ENCODE data around the gene MGAT3. TPM values are rescaled to one million over a fixed set of nuclear protein-coding genes. Genes with fewer than 3 reads are reported as not detected.
A peak's percentile ranks its signal among the peaks of the same experiment; 100 is the strongest.

Gene MGAT3
- total and polyA plus RNA-seq, 2 of the 8 experiments (the other 6 are each of a cell fraction or from before 2014, with no cell fraction given): 4.3 to 9.2 TPM

GRCh38 chr22:39449708-39450107, 7.1 kb upstream of the MGAT3 start:
- no peak overlapping the region for H2AFZ ChIP-seq (ENCODE audit: low read length)
- H3K27me3 ChIP-seq (replicated peaks in 1 of 4; ENCODE audit: control insufficient read depth in 3 of 4, extremely low read depth in 1 of 4, insufficient read depth in 3 of 4, low read length in 3 of 4): no peaks in the 10 kb centered on the region; a peak in 3 of 7 replicates
- FAIRE-seq: no peak
- H3K79me1 ChIP-seq (ENCODE audit: low read depth, low read length): no peaks in the 10 kb centered on the region; the same call in 1 of the 2 replicates
- no peaks in the 10 kb centered on the region for H4K20me1 ChIP-seq (replicated peaks in 1 of 2; ENCODE audit: control insufficient read depth in 1 of 2, insufficient read depth in 2 of 2, low read length in 2 of 2)
- no peak overlapping the region for H2BK120ac ChIP-seq (replicated peaks; ENCODE audit: low read depth, low read length)
- H4K5ac ChIP-seq (ENCODE audit: insufficient read length, low read depth, low read length): no peak overlapping the region
- H3K14ac ChIP-seq (ENCODE audit: insufficient read length): no peak overlapping the region
- no peak overlapping the region for H3K4me3 ChIP-seq (ENCODE audit: extremely low read depth in 1 of 4, insufficient read depth in 2 of 4, low read depth in 3 of 4, low read length in 4 of 4)
- H4K8ac ChIP-seq (ENCODE audit: extremely low read depth, insufficient read depth, low read length): no peak overlapping the region
- no peak overlapping the region for H3K9ac ChIP-seq (replicated peaks in 1 of 4; ENCODE audit: extremely low read depth in 1 of 4, low read depth in 3 of 4, low read length in 3 of 4)
- DNase-seq (ENCODE audit: low read depth in 1 of 2, low spot score in 2 of 2): no peak
- H3K9me3 ChIP-seq (ENCODE audit: insufficient read depth in 2 of 2, low read depth in 1 of 2, low read length in 1 of 2): no peaks in the 10 kb centered on the region
- H2BK5ac ChIP-seq (ENCODE audit: low read depth, low read length): no peak overlapping the region
- H2BK12ac ChIP-seq (ENCODE audit: low read depth, low read length): no peak overlapping the region
- H4K91ac ChIP-seq (replicated peaks; ENCODE audit: insufficient read length, low read length): no peak overlapping the region
- 0 out of 2 replicates have a peak overlapping the region, but pooled peaks have one; percentile 72 for H2BK15ac ChIP-seq (ENCODE audit: low read length)
- H3K27ac ChIP-seq (ENCODE audit: low read depth, low read length): no peak overlapping the region
- H3K23me2 ChIP-seq (ENCODE audit: low read depth, low read length): peaks cover 5% of the 10 kb centered on the region; the same call in 1 of the 2 replicates
- H3K4me1 ChIP-seq (replicated peaks in 1 of 4; ENCODE audit: control insufficient read depth in 3 of 4, insufficient read depth in 4 of 4, low read length in 3 of 4): peaks cover 0 to 26% (median 19%) of the 10 kb centered on the region in 4 experiments; a peak in 6 of 7 replicates
- H2AK5ac ChIP-seq (ENCODE audit: low read depth, low read length): peak overlapping the region; percentile 95; the same call in 1 of the 2 replicates
- 90% methylated on average over 6 of the region's 6 CpGs; no CpG with 5 or more reads in 1 of the 2 experiments for WGBS, 2 experiments (ENCODE audit: extremely low coverage in 1 of 2, insufficient coverage in 1 of 2, insufficient read length in 1 of 2, insufficient replicate concordance in 2 of 2, low coverage in 1 of 2, low lambda C conversion rate in 2 of 2, missing lambda C conversion rate in 1 of 2)
- H3K4me2 ChIP-seq (ENCODE audit: insufficient read depth in 1 of 2, low read depth in 2 of 2, low read length in 2 of 2): no peak overlapping the region
- POLR2A ChIA-PET (ENCODE audit: partially characterized antibody): interaction anchor here (1.1 to 1.8 kb wide), 2 partner anchors 10 to 130 kb away, joined by 3 to 6 read pairs; partner anchors contain the start of gene RPL3
- no peaks in the 10 kb centered on the region for H3K79me2 ChIP-seq (ENCODE audit: control insufficient read depth in 1 of 2, insufficient read depth in 2 of 2, low read length in 2 of 2)
- CTCF ChIA-PET (ENCODE audit: partially characterized antibody): interaction anchor here (0.6 to 4.9 kb wide), 6 partner anchors 12 to 511 kb away, joined by 3 to 32 read pairs (median 4); no protein-coding TSS in a partner anchor
- no peaks in the 10 kb centered on the region for H3K36me3 ChIP-seq (ENCODE audit: control insufficient read depth in 2 of 4, insufficient read depth in 4 of 4, low read length in 3 of 4)
- H3K4ac ChIP-seq (replicated peaks; ENCODE audit: insufficient read length, low read depth, low read length): no peak overlapping the region
- no peak overlapping the region for H2BK20ac ChIP-seq (ENCODE audit: low read length)
- no peak overlapping the region for H3K18ac ChIP-seq (ENCODE audit: extremely low read depth, low read length)
- no peak overlapping the region for H3K23ac ChIP-seq (ENCODE audit: insufficient read length)
- no peak overlapping the region for H3K56ac ChIP-seq (replicated peaks; ENCODE audit: insufficient read length, low read depth, low read length)
- TF ChIP-seq KDM4A (IDR thresholded peaks at IDR 0.05; ENCODE audit: low read depth, low read length, severe bottlenecking): no peak
- no peak for TF ChIP-seq RAD21 (IDR thresholded peaks at IDR 0.05 in 1 of 2, conservative IDR thresholded peaks at IDR 0.05 in 1 of 2; ENCODE audit: low read depth in 2 of 2, low read length in 2 of 2)
- no peak for TF ChIP-seq CBX8 (IDR thresholded peaks at IDR 0.05; ENCODE audit: borderline replicate concordance, low read depth, low read length)
- no peak for TF ChIP-seq EZH2 (IDR thresholded peaks at IDR 0.05; ENCODE audit: low read depth, low read length, severe bottlenecking)
- TF ChIP-seq JUND (IDR thresholded peaks at IDR 0.05; ENCODE audit: low read length): no peak
- TF ChIP-seq CEBPB (IDR thresholded peaks at IDR 0.05; ENCODE audit: low read depth, low read length): no peak
- TF ChIP-seq, protein P1, sequence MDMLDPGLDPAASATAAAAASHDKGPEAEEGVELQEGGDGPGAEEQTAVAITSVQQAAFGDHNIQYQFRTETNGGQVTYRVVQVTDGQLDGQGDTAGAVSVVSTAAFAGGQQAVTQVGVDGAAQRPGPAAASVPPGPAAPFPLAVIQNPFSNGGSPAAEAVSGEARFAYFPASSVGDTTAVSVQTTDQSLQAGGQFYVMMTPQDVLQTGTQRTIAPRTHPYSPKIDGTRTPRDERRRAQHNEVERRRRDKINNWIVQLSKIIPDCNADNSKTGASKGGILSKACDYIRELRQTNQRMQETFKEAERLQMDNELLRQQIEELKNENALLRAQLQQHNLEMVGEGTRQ (IDR thresholded peaks at IDR 0.05; ENCODE audit: low read length): no peak
- no peak for TF ChIP-seq MAX (IDR thresholded peaks at IDR 0.05)
- TF ChIP-seq GABPA (IDR thresholded peaks at IDR 0.05; ENCODE audit: borderline replicate concordance, insufficient read depth, low read length): no peak
- TF ChIP-seq SP2 (IDR thresholded peaks at IDR 0.05; ENCODE audit: low read length): no peak

Measured in H1 (cell line).